Activated naive CD8-positive, alpha-beta T cell treated with anti-CD3 and anti-CD28 coated beads, Interleukin-2, amount 50 U/mL, for 24 hours (primary cell): ENCODE data around the gene SEPTIN1.

Source experiments
- ATAC-seq: fragments of 150-1000 bp; cut with Tn5 transposase; one replicate; pipeline ENCODE4 v1.10.0; 2021
- DNase-seq: peaks from one replicate; pipeline ENCODE4 v3.0.0; 2021
- H3K27ac Mint-ChIP-seq: one replicate; pipeline ENCODE4 v1.8.0; 2021; ENCODE audit warnings: mild to moderate bottlenecking, mixed read lengths
- H3K27me3 Mint-ChIP-seq: one replicate; pipeline ENCODE4 v1.8.0; 2021; ENCODE audit warnings: mixed read lengths
- H3K36me3 Mint-ChIP-seq: one replicate; pipeline ENCODE4 v1.8.0; 2021; ENCODE audit warnings: low read depth, mixed read lengths
- H3K4me1 Mint-ChIP-seq: one replicate; pipeline ENCODE4 v1.8.0; 2021; ENCODE audit warnings: mixed read lengths
- H3K4me3 Mint-ChIP-seq: one replicate; pipeline ENCODE4 v1.8.0; 2021; ENCODE audit warnings: mild to moderate bottlenecking, moderate library complexity, mixed read lengths
- H3K9me3 Mint-ChIP-seq: one replicate; pipeline ENCODE4 v1.8.0; 2021; ENCODE audit warnings: mixed read lengths

SEPTIN1 gene

GRCh38 chr16:30374538-30374937 is 7.8 kb downstream of the SEPTIN1 start, which contains the start of gene MYL11:
MYL11 (plus strand) TSS chr16:30374802; CDS start chr16:30374858, 56 bp downstream.
- Mint-ChIP-seq H3K36me3 (peaks cover 12% of the 10 kb centered on the region), H3K27me3 (peaks cover 4% of the 10 kb centered on the region), H3K4me1 (peaks cover 42% of the 10 kb centered on the region), H3K27ac (peak within 1 kb of the TSS; percentile 65), H3K9me3 (no peaks in the 10 kb centered on the region), H3K4me3 (no peak within 1 kb of the TSS)
- DNase-seq (no peak), ATAC-seq (no peak)

GRCh38 chr16:30372725-30373124 is 9.6 kb downstream of the SEPTIN1 start:
- H3K27me3 Mint-ChIP-seq = peaks cover 4% of the 10 kb centered on the region
- DNase-seq (no peak), ATAC-seq (no peak)
- peaks cover 7% of the 10 kb centered on the region for H3K36me3 Mint-ChIP-seq
- peak overlapping the region; percentile 47 for H3K27ac Mint-ChIP-seq
- peaks cover 35% of the 10 kb centered on the region for H3K4me1 Mint-ChIP-seq
- no peak overlapping the region for H3K4me3 Mint-ChIP-seq
- no peaks in the 10 kb centered on the region for H3K9me3 Mint-ChIP-seq

GRCh38 chr16:30372038-30372712 is 10.2 kb downstream of the SEPTIN1 start:
- Mint-ChIP-seq H3K27ac (peak overlapping the region; percentile 97), H3K4me3 (peak overlapping the region; percentile 84), H3K4me1 (peaks cover 35% of the 10 kb centered on the region), H3K9me3 (no peaks in the 10 kb centered on the region), H3K36me3 (peaks cover 10% of the 10 kb centered on the region), H3K27me3 (peaks cover 4% of the 10 kb centered on the region)
- no peak for ATAC-seq
- DNase-seq = no peak

GRCh38 chr16:30371248-30371816 is 11.0 kb downstream of the SEPTIN1 start:
- H3K4me1 Mint-ChIP-seq = peaks cover 37% of the 10 kb centered on the region
- no peaks in the 10 kb centered on the region for H3K9me3 Mint-ChIP-seq
- peak overlapping the region; percentile 84 for H3K4me3 Mint-ChIP-seq
- H3K36me3 Mint-ChIP-seq = peaks cover 17% of the 10 kb centered on the region
- ATAC-seq = no peak
- DNase-seq = no peak
- H3K27ac Mint-ChIP-seq = peak overlapping the region; percentile 97
- peaks cover 4% of the 10 kb centered on the region for H3K27me3 Mint-ChIP-seq

- ATAC-seq = peak; percentile 85
- peak within 1 kb of the TSS; percentile 92 for H3K4me3 Mint-ChIP-seq
- H3K27ac Mint-ChIP-seq = peak within 1 kb of the TSS; percentile 97
- peaks cover 18% of the 10 kb centered on the region for H3K36me3 Mint-ChIP-seq
- peaks cover 37% of the 10 kb centered on the region for H3K4me1 Mint-ChIP-seq
- DNase-seq = peak; percentile 97
- no peaks in the 10 kb centered on the region for H3K9me3 Mint-ChIP-seq
- peaks cover 4% of the 10 kb centered on the region for H3K27me3 Mint-ChIP-seq
Measured at GRCh38 chr16:30370456-30371247, 11.7 kb downstream of the SEPTIN1 start, which contains the start of gene TBC1D10B. TBC1D10B (minus strand) TSS chr16:30370494; CDS start chr16:30370183, 311 bp downstream.

GRCh38 chr16:30369938-30370455 is 12.4 kb downstream of the SEPTIN1 start:
- Mint-ChIP-seq H3K27me3 (peaks cover 4% of the 10 kb centered on the region), H3K4me3 (peak overlapping the region; percentile 84), H3K9me3 (no peaks in the 10 kb centered on the region), H3K36me3 (peaks cover 24% of the 10 kb centered on the region), H3K4me1 (peaks cover 37% of the 10 kb centered on the region), H3K27ac (peak overlapping the region; percentile 97)
- DNase-seq = no peak
- ATAC-seq = peak; percentile 1

GRCh38 chr16:30369091-30369937 is 13.0 kb downstream of the SEPTIN1 start:
- Mint-ChIP-seq H3K27me3 (peaks cover 4% of the 10 kb centered on the region), H3K4me1 (peaks cover 37% of the 10 kb centered on the region), H3K27ac (peak overlapping the region; percentile 81), H3K9me3 (no peaks in the 10 kb centered on the region), H3K36me3 (peaks cover 24% of the 10 kb centered on the region), H3K4me3 (peak overlapping the region; percentile 92)
- no peak for ATAC-seq
- peak; percentile 29 for DNase-seq

GRCh38 chr16:30368792-30369090 is 13.6 kb downstream of the SEPTIN1 start:
- H3K4me1 Mint-ChIP-seq = peaks cover 37% of the 10 kb centered on the region
- peak overlapping the region; percentile 92 for H3K4me3 Mint-ChIP-seq
- no peak for ATAC-seq
- H3K9me3 Mint-ChIP-seq = no peaks in the 10 kb centered on the region
- H3K27me3 Mint-ChIP-seq = peaks cover 4% of the 10 kb centered on the region
- H3K36me3 Mint-ChIP-seq = peaks cover 24% of the 10 kb centered on the region
- no peak for DNase-seq
- H3K27ac Mint-ChIP-seq = peak overlapping the region; percentile 81

GRCh38 chr16:30368122-30368791 is 14.1 kb downstream of the SEPTIN1 start:
- Mint-ChIP-seq H3K4me3 (peak overlapping the region; percentile 92), H3K4me1 (peaks cover 37% of the 10 kb centered on the region), H3K36me3 (peaks cover 27% of the 10 kb centered on the region), H3K9me3 (no peaks in the 10 kb centered on the region), H3K27me3 (peaks cover 4% of the 10 kb centered on the region), H3K27ac (peak overlapping the region; percentile 81)
- DNase-seq (no peak), ATAC-seq (no peak)

GRCh38 chr16:30367349-30368009 is 14.9 kb downstream of the SEPTIN1 start:
- Mint-ChIP-seq H3K27me3 (peaks cover 4% of the 10 kb centered on the region), H3K36me3 (peaks cover 32% of the 10 kb centered on the region), H3K4me1 (peaks cover 37% of the 10 kb centered on the region), H3K27ac (peak overlapping the region; percentile 81), H3K4me3 (peak overlapping the region; percentile 92), H3K9me3 (no peaks in the 10 kb centered on the region)
- ATAC-seq = no peak
- no peak for DNase-seq

GRCh38 chr16:30366511-30366910 is 15.8 kb downstream of the SEPTIN1 start:
- Mint-ChIP-seq H3K4me3 (peak overlapping the region; percentile 92), H3K27ac (no peak overlapping the region), H3K36me3 (peaks cover 36% of the 10 kb centered on the region), H3K4me1 (peaks cover 31% of the 10 kb centered on the region), H3K27me3 (peaks cover 4% of the 10 kb centered on the region), H3K9me3 (no peaks in the 10 kb centered on the region)
- no peak for ATAC-seq
- DNase-seq = no peak

GRCh38 chr16:30365200-30365599 is 17.2 kb downstream of the SEPTIN1 start:
- no peaks in the 10 kb centered on the region for H3K9me3 Mint-ChIP-seq
- H3K4me3 Mint-ChIP-seq = no peak overlapping the region
- peaks cover 34% of the 10 kb centered on the region for H3K36me3 Mint-ChIP-seq
- no peak for ATAC-seq
- H3K4me1 Mint-ChIP-seq = peaks cover 20% of the 10 kb centered on the region
- no peaks in the 10 kb centered on the region for H3K27me3 Mint-ChIP-seq
- H3K27ac Mint-ChIP-seq = no peak overlapping the region
- DNase-seq = no peak

- Mint-ChIP-seq H3K27ac (no peak overlapping the region), H3K4me3 (no peak overlapping the region)
- no peak for ATAC-seq
Measured at GRCh38 chr16:30361180-30361579, 21.2 kb downstream of the SEPTIN1 start.

More at GRCh38 chr16:30361180-30361579, 21.2 kb downstream of the SEPTIN1 start:
- Mint-ChIP-seq H3K9me3 (no peaks in the 10 kb centered on the region), H3K36me3 (peaks cover 21% of the 10 kb centered on the region), H3K27me3 (no peaks in the 10 kb centered on the region), H3K4me1 (no peaks in the 10 kb centered on the region)
- no peak for DNase-seq
